ENCODE results near the gene SDF2L1. TPM values are rescaled to one million over a fixed set of nuclear protein-coding genes. Genes with fewer than 3 reads are reported as not detected.
"Not testable (repeated sequence)": the region's sequence is repeated elsewhere in the genome, so short reads cannot be mapped to it uniquely, and the experiment has no call there.

The SDF2L1 gene
- total RNA-seq, 1 donor from 2014 or later, result 23.2 TPM

DNA sequence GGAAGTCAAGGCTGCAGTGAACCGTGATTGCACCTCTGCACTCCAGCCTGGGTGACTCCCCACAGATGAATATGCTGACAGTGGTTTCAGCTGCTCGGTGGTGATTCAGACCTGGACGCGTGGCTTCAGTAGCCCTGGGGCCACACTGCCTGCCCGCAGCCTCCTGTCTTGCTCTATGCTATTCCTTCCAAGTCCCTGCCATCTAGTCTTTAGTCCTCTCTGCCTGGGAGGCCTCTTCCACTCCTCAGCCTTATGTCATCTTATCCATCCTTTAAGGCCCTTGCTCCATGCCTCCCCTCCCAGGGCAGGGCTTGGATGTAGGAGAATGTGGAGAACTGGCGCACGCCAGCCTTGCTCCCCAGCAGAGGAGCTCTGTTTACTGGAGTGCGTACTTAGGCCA is 35.3 kb upstream of the SDF2L1 start:
- Mint-ChIP-seq H3K9me3 (ENCODE audit: unreplicated experiment) (no peaks in the 10 kb centered on the region), H3K27me3 (ENCODE audit: unreplicated experiment) (no peaks in the 10 kb centered on the region), H3K36me3 (ENCODE audit: unreplicated experiment) (peaks cover 12% of the 10 kb centered on the region), H3K4me1 (ENCODE audit: unreplicated experiment) (peaks cover 12% of the 10 kb centered on the region), H3K4me3 (ENCODE audit: unreplicated experiment) (no peak overlapping the region), H3K27ac (ENCODE audit: unreplicated experiment) (no peak overlapping the region)
- TF ChIP-seq, protein P1, sequence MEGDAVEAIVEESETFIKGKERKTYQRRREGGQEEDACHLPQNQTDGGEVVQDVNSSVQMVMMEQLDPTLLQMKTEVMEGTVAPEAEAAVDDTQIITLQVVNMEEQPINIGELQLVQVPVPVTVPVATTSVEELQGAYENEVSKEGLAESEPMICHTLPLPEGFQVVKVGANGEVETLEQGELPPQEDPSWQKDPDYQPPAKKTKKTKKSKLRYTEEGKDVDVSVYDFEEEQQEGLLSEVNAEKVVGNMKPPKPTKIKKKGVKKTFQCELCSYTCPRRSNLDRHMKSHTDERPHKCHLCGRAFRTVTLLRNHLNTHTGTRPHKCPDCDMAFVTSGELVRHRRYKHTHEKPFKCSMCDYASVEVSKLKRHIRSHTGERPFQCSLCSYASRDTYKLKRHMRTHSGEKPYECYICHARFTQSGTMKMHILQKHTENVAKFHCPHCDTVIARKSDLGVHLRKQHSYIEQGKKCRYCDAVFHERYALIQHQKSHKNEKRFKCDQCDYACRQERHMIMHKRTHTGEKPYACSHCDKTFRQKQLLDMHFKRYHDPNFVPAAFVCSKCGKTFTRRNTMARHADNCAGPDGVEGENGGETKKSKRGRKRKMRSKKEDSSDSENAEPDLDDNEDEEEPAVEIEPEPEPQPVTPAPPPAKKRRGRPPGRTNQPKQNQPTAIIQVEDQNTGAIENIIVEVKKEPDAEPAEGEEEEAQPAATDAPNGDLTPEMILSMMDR (IDR thresholded peaks at IDR 0.05), result no peak
- no peak for DNase-seq (ENCODE audit: extremely low spot score, unreplicated experiment)

DNA sequence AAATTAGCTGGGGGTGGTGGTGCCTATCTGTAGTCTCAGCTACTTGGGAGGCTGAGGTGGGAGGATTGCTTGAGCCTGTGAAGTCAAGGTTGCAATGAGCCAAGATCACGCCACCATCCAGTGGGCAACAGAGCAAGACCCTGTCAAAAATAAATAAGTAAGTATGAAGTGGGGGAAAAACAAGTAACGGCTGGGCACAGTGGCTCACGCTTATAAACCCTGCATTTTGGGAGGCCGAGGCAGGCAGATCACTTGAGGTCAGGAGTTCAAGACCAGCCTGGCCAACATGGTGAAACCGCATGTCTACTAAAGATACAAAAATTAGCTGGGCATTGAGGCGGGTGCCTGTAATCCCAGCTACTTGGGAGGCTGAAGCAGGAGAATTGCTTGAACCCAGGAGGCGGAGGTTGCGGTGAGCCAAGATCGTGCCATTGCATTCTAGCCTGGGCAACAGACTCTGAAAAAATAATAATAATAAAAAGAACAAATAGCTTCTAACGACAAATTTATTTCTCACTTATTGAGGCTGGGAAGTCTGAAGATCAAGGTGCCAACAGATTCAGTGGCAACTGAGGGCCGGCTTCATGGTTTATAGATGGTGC is 32.4 kb upstream of the SDF2L1 start:
- H3K9me3 Mint-ChIP-seq (ENCODE audit: unreplicated experiment); H3K27me3 Mint-ChIP-seq (ENCODE audit: unreplicated experiment); H3K4me3 Mint-ChIP-seq (ENCODE audit: unreplicated experiment); DNase-seq (ENCODE audit: extremely low spot score, unreplicated experiment); H3K27ac Mint-ChIP-seq (ENCODE audit: unreplicated experiment): not testable (repeated sequence)
- H3K36me3 Mint-ChIP-seq (ENCODE audit: unreplicated experiment), result peaks cover 11% of the 10 kb centered on the region
- peaks cover 12% of the 10 kb centered on the region for H3K4me1 Mint-ChIP-seq (ENCODE audit: unreplicated experiment)

DNA sequence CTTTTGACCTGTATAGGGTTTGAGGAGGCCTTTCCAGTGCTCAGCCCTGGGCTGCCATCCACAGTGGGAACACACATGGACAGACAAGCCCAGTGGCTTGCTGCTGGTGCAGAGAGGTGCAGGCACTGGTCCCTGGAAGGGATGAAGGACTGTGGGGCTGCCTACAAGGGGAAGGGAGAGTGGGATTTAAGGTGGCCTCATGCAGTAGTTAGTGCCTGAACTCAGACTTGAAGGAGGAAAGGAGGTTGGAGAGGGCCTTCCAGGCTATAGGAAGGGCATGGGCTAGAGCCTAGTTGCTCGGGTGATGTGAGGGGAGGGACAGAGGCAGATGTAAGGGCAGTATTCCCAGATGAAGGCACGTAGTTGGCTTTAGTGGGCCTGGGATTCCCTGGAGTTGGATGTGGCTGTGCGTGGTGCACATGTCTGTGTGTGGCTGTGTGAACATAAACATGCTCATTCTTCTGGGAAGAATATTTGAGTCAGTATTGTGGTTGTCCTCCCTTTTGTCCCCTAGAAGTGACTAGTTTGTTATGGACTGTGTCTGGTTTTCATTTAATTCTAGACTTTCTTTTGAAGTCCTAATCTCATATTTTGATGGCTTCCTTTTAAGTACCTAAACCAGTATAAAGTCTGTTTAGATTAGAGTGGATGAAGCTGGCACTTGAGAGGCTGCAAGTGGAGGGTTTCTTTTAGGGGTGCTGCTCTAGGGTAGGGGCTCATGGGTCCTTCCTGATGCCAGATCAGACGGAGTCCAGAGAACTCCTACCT is 30.7 kb upstream of the SDF2L1 start:
- Mint-ChIP-seq H3K27me3 (ENCODE audit: unreplicated experiment) (no peaks in the 10 kb centered on the region), H3K27ac (ENCODE audit: unreplicated experiment) (no peak overlapping the region), H3K36me3 (ENCODE audit: unreplicated experiment) (peaks cover 17% of the 10 kb centered on the region), H3K9me3 (ENCODE audit: unreplicated experiment) (no peaks in the 10 kb centered on the region), H3K4me1 (ENCODE audit: unreplicated experiment) (peaks cover 9% of the 10 kb centered on the region), H3K4me3 (ENCODE audit: unreplicated experiment) (no peak overlapping the region)
- DNase-seq (ENCODE audit: extremely low spot score, unreplicated experiment), result no peak
- TF ChIP-seq, protein P1 (IDR thresholded peaks at IDR 0.05), result no peak

DNA sequence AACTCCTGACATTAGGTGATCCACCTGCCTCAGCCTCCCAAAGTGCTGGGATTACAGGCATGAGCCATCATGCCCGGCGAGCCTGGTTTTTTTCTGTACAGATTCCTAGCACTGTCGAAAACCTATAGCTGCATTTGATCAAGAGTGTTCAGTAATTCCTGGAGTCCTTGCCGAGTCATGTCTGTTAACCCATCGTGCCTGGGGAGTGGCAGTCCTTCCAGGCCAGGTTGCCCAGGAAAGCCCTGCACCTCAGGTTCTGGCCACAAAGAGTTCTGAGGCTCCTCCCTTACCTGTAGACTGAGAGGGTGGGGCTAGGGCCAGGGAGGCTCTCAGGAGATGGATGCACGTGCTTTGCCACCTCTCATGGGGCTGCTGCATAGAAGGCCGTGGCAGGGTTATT is 29.2 kb upstream of the SDF2L1 start:
- Mint-ChIP-seq H3K4me3 (ENCODE audit: unreplicated experiment) (no peak overlapping the region), H3K27me3 (ENCODE audit: unreplicated experiment) (no peaks in the 10 kb centered on the region), H3K4me1 (ENCODE audit: unreplicated experiment) (peaks cover 6% of the 10 kb centered on the region), H3K9me3 (ENCODE audit: unreplicated experiment) (no peaks in the 10 kb centered on the region), H3K27ac (ENCODE audit: unreplicated experiment) (no peak overlapping the region), H3K36me3 (ENCODE audit: unreplicated experiment) (peaks cover 17% of the 10 kb centered on the region)
- TF ChIP-seq, protein P1 (IDR thresholded peaks at IDR 0.05), result no peak
- DNase-seq (ENCODE audit: extremely low spot score, unreplicated experiment), result no peak

DNA sequence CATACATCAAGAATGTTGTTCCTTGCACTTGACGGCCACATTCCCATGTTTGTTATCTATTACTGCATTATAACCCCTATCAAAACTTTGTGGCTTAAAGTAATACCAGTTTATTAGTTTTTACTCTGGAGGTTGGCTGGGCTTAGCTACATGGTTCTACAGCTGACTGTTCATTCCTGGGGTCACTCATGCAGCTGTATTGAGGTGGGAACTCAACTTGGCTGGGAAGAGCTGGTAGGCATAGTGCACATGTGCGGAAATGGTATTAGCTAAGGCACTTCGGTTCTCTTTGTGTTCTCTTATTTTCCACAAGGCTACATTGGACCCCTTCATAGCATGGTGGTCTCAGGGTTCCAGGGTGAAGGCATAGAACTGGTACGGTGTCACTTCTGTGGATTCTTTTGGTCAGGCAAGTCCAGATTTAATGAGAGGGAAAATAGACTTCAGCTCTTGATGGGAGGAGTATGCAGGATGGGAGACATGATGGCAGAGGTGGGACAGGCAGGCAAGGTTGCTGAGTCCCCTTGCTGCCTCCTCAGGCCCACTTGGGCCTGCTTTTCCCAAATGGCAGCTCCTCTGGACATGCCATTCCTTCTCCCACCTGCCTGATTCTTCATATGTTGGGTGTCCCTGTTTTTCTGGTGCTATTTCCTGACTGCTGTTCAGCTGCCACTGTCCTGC is 28.4 kb upstream of the SDF2L1 start:
- H3K9me3 Mint-ChIP-seq (ENCODE audit: unreplicated experiment), result no peaks in the 10 kb centered on the region
- H3K27me3 Mint-ChIP-seq (ENCODE audit: unreplicated experiment), result no peaks in the 10 kb centered on the region
- DNase-seq (ENCODE audit: extremely low spot score, unreplicated experiment), result no peak
- H3K36me3 Mint-ChIP-seq (ENCODE audit: unreplicated experiment), result peaks cover 17% of the 10 kb centered on the region
- H3K27ac Mint-ChIP-seq (ENCODE audit: unreplicated experiment), result peak overlapping the region; percentile 14
- TF ChIP-seq, protein P1 (IDR thresholded peaks at IDR 0.05), result no peak
- no peak overlapping the region for H3K4me3 Mint-ChIP-seq (ENCODE audit: unreplicated experiment)
- H3K4me1 Mint-ChIP-seq (ENCODE audit: unreplicated experiment), result peaks cover 3% of the 10 kb centered on the region

Measured in osteocyte (in vitro differentiated cells).